ENCODE measurements around the gene ARHGAP6. TPM values are rescaled to one million over a fixed set of nuclear protein-coding genes. Genes with fewer than 3 reads are reported as not detected.

ARHGAP6 gene
- total and polyA plus RNA-seq, 4 donors, result 6.0 to 18.2 (median 12.3) TPM

DNA sequence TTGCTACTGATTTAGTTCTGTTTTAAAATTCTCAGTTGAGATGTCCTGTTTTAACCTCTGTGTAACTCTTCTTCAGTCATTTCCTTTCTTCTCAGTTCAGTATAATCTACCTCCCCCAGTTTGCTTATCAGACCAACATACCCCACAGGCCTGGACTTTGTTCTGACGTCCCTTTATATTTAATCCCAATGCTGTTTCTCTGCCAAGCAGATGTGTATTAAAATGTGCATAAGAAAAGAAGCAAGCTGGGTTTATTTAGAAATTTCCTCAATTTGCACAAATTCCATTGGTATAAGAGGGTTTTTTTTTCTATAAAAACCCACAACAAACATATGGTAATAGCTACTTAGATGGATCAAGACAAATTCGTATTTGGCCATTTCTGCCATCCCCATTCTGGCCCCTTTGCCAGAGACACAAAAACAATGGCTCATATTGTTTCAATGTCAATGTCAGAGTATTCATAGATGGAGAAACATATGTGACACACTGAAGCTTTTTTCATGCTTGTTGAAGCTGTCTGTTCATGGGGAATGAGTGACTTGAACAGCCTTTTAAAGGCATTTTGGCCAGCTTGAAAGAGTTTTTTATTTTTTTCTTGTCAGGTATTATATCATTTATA lies 530.0 kb downstream of the ARHGAP6 start:
- no peaks in the 10 kb centered on the region for H3K9me3 ChIP-seq (ENCODE audit: control insufficient read depth in 4 of 4, insufficient read depth in 3 of 4, low read length in 3 of 4)
- H3K36me3 ChIP-seq (ENCODE audit: control insufficient read depth in 4 of 4, insufficient read depth in 4 of 4, low read length in 4 of 4), result peaks cover 0 to 2% (median 0%) of the 10 kb centered on the region in 4 donors
- DNase-seq (no peak), ATAC-seq (ENCODE audit: insufficient read depth, low FRiP score) (no peak)
- H3K9ac ChIP-seq (ENCODE audit: insufficient read depth in 1 of 2, low read length in 2 of 2), result no peak overlapping the region
- H3K4me1 ChIP-seq (ENCODE audit: control insufficient read depth in 5 of 5, insufficient read depth in 5 of 5, low read length in 5 of 5), result peaks cover 0 to 1% (median 0%) of the 10 kb centered on the region in 5 donors
- 55 to 79% methylated on average over 2 of the region's 2 CpGs for WGBS, 2 donors
- TF ChIP-seq, protein P1, sequence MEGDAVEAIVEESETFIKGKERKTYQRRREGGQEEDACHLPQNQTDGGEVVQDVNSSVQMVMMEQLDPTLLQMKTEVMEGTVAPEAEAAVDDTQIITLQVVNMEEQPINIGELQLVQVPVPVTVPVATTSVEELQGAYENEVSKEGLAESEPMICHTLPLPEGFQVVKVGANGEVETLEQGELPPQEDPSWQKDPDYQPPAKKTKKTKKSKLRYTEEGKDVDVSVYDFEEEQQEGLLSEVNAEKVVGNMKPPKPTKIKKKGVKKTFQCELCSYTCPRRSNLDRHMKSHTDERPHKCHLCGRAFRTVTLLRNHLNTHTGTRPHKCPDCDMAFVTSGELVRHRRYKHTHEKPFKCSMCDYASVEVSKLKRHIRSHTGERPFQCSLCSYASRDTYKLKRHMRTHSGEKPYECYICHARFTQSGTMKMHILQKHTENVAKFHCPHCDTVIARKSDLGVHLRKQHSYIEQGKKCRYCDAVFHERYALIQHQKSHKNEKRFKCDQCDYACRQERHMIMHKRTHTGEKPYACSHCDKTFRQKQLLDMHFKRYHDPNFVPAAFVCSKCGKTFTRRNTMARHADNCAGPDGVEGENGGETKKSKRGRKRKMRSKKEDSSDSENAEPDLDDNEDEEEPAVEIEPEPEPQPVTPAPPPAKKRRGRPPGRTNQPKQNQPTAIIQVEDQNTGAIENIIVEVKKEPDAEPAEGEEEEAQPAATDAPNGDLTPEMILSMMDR (IDR thresholded peaks at IDR 0.05; ENCODE audit: control extremely low read depth, extremely low read depth), result no peak
- no peak overlapping the region for H3K27ac ChIP-seq (ENCODE audit: low read depth in 1 of 2, low read length in 1 of 2)
- H3K4me3 ChIP-seq, result no peak overlapping the region
- H3K27me3 ChIP-seq (ENCODE audit: control insufficient read depth in 3 of 3, insufficient read depth in 3 of 3, low read length in 2 of 3), result peaks cover 0 to 18% (median 3%) of the 10 kb centered on the region in 3 donors

DNA sequence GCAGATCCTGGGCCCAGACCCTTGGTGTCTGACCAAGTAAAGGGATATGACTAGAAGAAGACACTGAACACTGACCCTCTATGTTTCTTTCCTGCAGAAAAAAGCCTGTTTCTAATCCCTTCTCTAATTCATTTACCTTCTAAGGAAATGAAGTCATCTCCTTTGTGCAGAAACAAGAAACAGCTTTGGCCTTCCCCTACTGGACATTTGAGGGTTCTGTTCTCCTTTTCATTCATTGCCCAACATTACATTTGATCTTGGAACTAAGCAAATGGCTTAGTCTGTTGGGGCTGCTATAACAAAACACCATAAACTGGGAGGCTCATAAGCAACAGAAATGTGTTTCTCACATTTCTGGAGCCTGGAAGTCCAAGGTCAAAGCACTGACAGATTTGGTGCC lies 534.6 kb downstream of the ARHGAP6 start:
- Histone ChIP-seq H3K36me3 (ENCODE audit: control insufficient read depth in 4 of 4, insufficient read depth in 4 of 4, low read length in 4 of 4) (peaks cover 0 to 1% (median 0%) of the 10 kb centered on the region in 4 donors), H3K27ac (ENCODE audit: low read depth in 1 of 2, low read length in 1 of 2) (no peak overlapping the region), H3K27me3 (ENCODE audit: control insufficient read depth in 3 of 3, insufficient read depth in 3 of 3, low read length in 2 of 3) (peaks cover 0 to 22% (median 3%) of the 10 kb centered on the region in 3 donors), H3K9me3 (ENCODE audit: control insufficient read depth in 4 of 4, insufficient read depth in 3 of 4, low read length in 3 of 4) (no peaks in the 10 kb centered on the region), H3K4me1 (ENCODE audit: control insufficient read depth in 5 of 5, insufficient read depth in 5 of 5, low read length in 5 of 5) (no peaks in the 10 kb centered on the region), H3K4me3 (no peak overlapping the region), H3K9ac (ENCODE audit: insufficient read depth in 1 of 2, low read length in 2 of 2) (no peak overlapping the region)
- TF ChIP-seq, protein P1 (IDR thresholded peaks at IDR 0.05; ENCODE audit: control extremely low read depth, extremely low read depth), result no peak
- DNase-seq (no peak), ATAC-seq (ENCODE audit: insufficient read depth, low FRiP score) (no peak)

DNA sequence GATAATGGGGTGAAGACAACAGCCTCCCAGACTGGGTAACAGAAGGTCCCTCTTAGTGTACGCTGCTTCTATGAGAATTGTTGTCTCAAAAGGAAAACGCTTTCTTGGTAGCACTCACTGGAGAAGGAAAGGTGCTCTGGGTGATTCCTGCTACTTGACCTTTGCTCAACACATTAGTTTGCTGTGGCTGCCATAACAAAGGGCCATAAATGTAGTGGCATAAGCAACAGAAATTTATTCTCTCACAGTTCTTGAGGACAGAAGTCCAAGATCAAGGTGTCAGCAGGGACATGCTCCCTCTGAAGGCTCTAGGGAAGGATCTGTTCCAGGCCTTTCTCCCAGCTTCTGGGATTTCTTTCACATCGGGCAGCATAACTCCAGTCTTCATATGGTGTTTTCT lies 535.6 kb downstream of the ARHGAP6 start:
- 81 to 96% methylated on average over 3 of the region's 3 CpGs for WGBS, 2 donors
- ATAC-seq (ENCODE audit: insufficient read depth, low FRiP score), result no peak
- H3K9ac ChIP-seq (ENCODE audit: insufficient read depth in 1 of 2, low read length in 2 of 2), result no peak overlapping the region

More for the DNA sequence above, 535.6 kb downstream of the ARHGAP6 start:
- H3K4me3 ChIP-seq, result no peak overlapping the region
- H3K27me3 ChIP-seq (ENCODE audit: control insufficient read depth in 3 of 3, insufficient read depth in 3 of 3, low read length in 2 of 3), result peaks cover 0 to 22% (median 4%) of the 10 kb centered on the region in 3 donors
- TF ChIP-seq, protein P1 (IDR thresholded peaks at IDR 0.05; ENCODE audit: control extremely low read depth, extremely low read depth), result no peak
- no peaks in the 10 kb centered on the region for H3K4me1 ChIP-seq (ENCODE audit: control insufficient read depth in 5 of 5, insufficient read depth in 5 of 5, low read length in 5 of 5)
- peaks cover 0 to 1% (median 0%) of the 10 kb centered on the region in 4 donors for H3K36me3 ChIP-seq (ENCODE audit: control insufficient read depth in 4 of 4, insufficient read depth in 4 of 4, low read length in 4 of 4)
- DNase-seq, result no peak
- H3K27ac ChIP-seq (ENCODE audit: low read depth in 1 of 2, low read length in 1 of 2), result no peak overlapping the region
- no peaks in the 10 kb centered on the region for H3K9me3 ChIP-seq (ENCODE audit: control insufficient read depth in 4 of 4, insufficient read depth in 3 of 4, low read length in 3 of 4)

Measured in lung (tissue), 12 donors.